Caco-2 (cell line): ENCODE measurements around the gene MAP3K8. TPM values are rescaled to one million over a fixed set of nuclear protein-coding genes. Genes with fewer than 3 reads are reported as not detected.

Experiments
- BruUV-seq: library from RNA; stranded (reverse); fragments of 400-500 nt; replicated peaks from 2 replicates; lab custom pipeline; 2021; lab: Mats Ljungman, UMichigan
- CTCF ChIA-PET: fragments of 300-600 bp; sonication (Branson Sonifier 250); formaldehyde crosslinking; loops from one replicate; lab custom pipeline; 2022; ENCODE audit warnings: antibody characterized with exemption; lab: Charles Lee
- POLR2A ChIA-PET: fragments of 300-600 bp; sonication (Branson Sonifier 250); formaldehyde crosslinking; loops from one replicate; lab custom pipeline; 2022; ENCODE audit warnings: antibody characterized with exemption; lab: Charles Lee
- DNase-seq, 2 experiments: peaks; one replicate each; pipeline versions ENCODE4 v3.0.0 to v3.0.0-alpha.2; 2020 to 2022
- H3K27me3 ChIP-seq: replicated peaks from 2 replicates; pipeline ENCODE4 v1.6.0; 2011; ENCODE audit warnings: low read length; ENCODE audit not compliant: control insufficient read depth, insufficient read depth
- H3K36me3 ChIP-seq: 2 replicates; pipeline ENCODE4 v1.5.1; 2011; ENCODE audit warnings: low read length; ENCODE audit not compliant: control insufficient read depth, insufficient read depth
- H3K4me1 ChIP-seq: fragments of 250-450 bp; sonication (Bioruptor Pico); 2 replicates; pipeline ENCODE4 v1.5.1; 2020; ENCODE audit warnings: mild to moderate bottlenecking
- H3K4me3 ChIP-seq: 2 replicates; pipeline ENCODE4 v1.5.1; 2011; ENCODE audit warnings: low read depth, mild to moderate bottlenecking, control low read depth, low read length
- H3K9me3 ChIP-seq: fragments of 250-450 bp; sonication (Bioruptor Pico); 2 replicates; pipeline ENCODE4 v1.5.1; 2020; ENCODE audit warnings: mild to moderate bottlenecking, moderate library complexity
- H3K27ac Mint-ChIP-seq: one replicate; pipeline ENCODE4 v1.8.0; 2022; ENCODE audit warnings: mixed read lengths; ENCODE audit not compliant: unreplicated experiment
- H3K27me3 Mint-ChIP-seq: one replicate; pipeline ENCODE4 v1.8.0; 2022; ENCODE audit warnings: mixed read lengths; ENCODE audit not compliant: insufficient read depth, unreplicated experiment
- H3K36me3 Mint-ChIP-seq: one replicate; pipeline ENCODE4 v1.8.0; 2022; ENCODE audit warnings: mild to moderate bottlenecking, mixed read lengths; ENCODE audit not compliant: insufficient read depth, unreplicated experiment
- H3K4me1 Mint-ChIP-seq: one replicate; pipeline ENCODE4 v1.8.0; 2022; ENCODE audit warnings: low read depth, mixed read lengths; ENCODE audit not compliant: unreplicated experiment
- H3K4me3 Mint-ChIP-seq: one replicate; pipeline ENCODE4 v1.8.0; 2022; ENCODE audit warnings: mild to moderate bottlenecking, moderate library complexity, mixed read lengths; ENCODE audit not compliant: unreplicated experiment
- H3K9me3 Mint-ChIP-seq: one replicate; pipeline ENCODE4 v1.8.0; 2022; ENCODE audit warnings: mixed read lengths; ENCODE audit not compliant: unreplicated experiment
- intact Hi-C: fragments of 100-400 bp; cut with micrococcal nuclease; formaldehyde crosslinking; loops from one replicate; pipeline ENCODE4 v1.10.0; 2022; ENCODE audit not compliant: unreplicated experiment
- total RNA-seq: library from RNA; stranded (reverse); gene quantifications from 2 replicates; pipeline ENCODE4 v1.2.3, GENCODE V29; 2022
- TF ChIP-seq, protein P1 (sequence below), 2 experiments: fragments of 200-600 bp in 1 of 2; IDR thresholded peaks; 1 replicate in 1 of 2; 2 replicates in 1 of 2; pipeline versions ENCODE4 v1.5.1 to v1.8.0; 2011 to 2022; ENCODE audit warnings: antibody characterized with exemption in 1 of 2, control low read depth in 1 of 2, inconsistent platforms in 1 of 2, low read depth in 1 of 2, low read length in 1 of 2, mild to moderate bottlenecking in 1 of 2, moderate library complexity in 1 of 2; ENCODE audit not compliant: insufficient read depth in 1 of 2, severe bottlenecking in 1 of 2, unreplicated experiment in 1 of 2

The MAP3K8 gene
- total RNA-seq, 1 experiment from 2014 or later: 17.9 TPM

DNA sequence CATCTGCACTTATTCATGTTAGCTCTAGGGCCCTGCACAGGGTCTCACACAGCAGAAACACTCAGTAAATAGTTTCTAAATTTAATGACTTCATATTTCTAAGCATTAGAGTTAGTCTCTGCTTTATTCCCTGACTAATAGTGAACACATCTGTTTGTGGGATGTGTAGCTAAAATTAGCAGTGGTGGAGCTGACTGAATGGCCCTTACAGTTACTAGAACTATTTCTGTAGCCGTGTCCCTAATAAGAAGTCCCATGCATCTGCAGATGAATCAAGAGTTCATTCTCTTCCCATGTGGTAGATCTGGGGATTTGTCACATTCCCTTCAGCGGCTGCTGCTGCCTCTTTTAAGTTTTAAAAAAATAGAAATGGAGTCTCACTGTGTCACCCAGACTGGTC lies 11.7 kb downstream of the MAP3K8 start:
- Histone ChIP-seq H3K4me3 (no peak overlapping the region), H3K36me3 (no peaks in the 10 kb centered on the region), H3K27me3 (no peaks in the 10 kb centered on the region), H3K9me3 (no peaks in the 10 kb centered on the region), H3K4me1 (no peaks in the 10 kb centered on the region)
- intact Hi-C loops: no loop called here
- H3K9me3 Mint-ChIP-seq: no peaks in the 10 kb centered on the region
- no peak overlapping the region for H3K27ac Mint-ChIP-seq
- BruUV-seq: no TSS peak
- CTCF ChIA-PET: no interaction called here
- H3K36me3 Mint-ChIP-seq: peaks cover 40% of the 10 kb centered on the region
- H3K4me3 Mint-ChIP-seq: no peak overlapping the region
- TF ChIP-seq, protein P1, sequence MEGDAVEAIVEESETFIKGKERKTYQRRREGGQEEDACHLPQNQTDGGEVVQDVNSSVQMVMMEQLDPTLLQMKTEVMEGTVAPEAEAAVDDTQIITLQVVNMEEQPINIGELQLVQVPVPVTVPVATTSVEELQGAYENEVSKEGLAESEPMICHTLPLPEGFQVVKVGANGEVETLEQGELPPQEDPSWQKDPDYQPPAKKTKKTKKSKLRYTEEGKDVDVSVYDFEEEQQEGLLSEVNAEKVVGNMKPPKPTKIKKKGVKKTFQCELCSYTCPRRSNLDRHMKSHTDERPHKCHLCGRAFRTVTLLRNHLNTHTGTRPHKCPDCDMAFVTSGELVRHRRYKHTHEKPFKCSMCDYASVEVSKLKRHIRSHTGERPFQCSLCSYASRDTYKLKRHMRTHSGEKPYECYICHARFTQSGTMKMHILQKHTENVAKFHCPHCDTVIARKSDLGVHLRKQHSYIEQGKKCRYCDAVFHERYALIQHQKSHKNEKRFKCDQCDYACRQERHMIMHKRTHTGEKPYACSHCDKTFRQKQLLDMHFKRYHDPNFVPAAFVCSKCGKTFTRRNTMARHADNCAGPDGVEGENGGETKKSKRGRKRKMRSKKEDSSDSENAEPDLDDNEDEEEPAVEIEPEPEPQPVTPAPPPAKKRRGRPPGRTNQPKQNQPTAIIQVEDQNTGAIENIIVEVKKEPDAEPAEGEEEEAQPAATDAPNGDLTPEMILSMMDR (IDR thresholded peaks at IDR 0.05; ENCODE audit: insufficient read depth in 1 of 2, low read depth in 1 of 2, low read length in 1 of 2, severe bottlenecking in 1 of 2, unreplicated experiment in 1 of 2): no peak
- POLR2A ChIA-PET: no interaction called here
- H3K27me3 Mint-ChIP-seq: no peaks in the 10 kb centered on the region
- peaks cover 6% of the 10 kb centered on the region for H3K4me1 Mint-ChIP-seq
- DNase-seq: no peak

DNA sequence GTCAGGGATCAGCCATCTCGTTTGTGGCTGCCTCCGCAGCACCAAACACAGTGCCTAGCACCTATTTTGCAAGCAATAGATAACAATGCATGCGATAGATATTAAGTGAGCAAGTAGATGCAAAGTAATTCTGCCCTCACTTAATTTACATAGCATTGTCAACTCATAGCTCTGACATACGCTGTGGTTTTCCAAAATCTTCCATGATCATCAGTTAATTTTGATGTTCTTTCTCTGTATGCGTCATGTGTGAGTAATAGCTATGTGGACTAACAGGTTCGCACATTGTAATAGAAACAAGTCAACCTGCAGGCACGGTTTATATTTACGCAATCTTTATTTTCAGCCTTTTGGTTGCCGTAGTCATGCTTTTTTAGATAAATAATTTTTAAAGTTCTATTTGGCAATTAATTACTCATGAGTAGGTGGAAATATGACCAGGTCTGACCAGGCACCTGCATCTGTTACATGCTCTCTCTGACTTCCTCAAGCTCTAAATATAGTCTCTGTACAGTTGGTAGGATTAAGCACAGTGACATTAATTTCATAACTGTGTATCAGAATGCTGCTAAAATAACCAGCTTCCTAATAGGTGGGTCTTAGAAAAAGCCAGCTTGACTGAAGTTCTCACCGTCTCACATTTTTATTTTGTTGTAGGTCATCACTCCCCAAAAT lies 13.3 kb downstream of the MAP3K8 start:
- Histone ChIP-seq H3K27me3 (no peaks in the 10 kb centered on the region), H3K4me3 (no peak overlapping the region), H3K9me3 (no peaks in the 10 kb centered on the region), H3K36me3 (no peaks in the 10 kb centered on the region), H3K4me1 (no peaks in the 10 kb centered on the region)
- Mint-ChIP-seq H3K4me1 (no peaks in the 10 kb centered on the region), H3K27me3 (no peaks in the 10 kb centered on the region), H3K27ac (no peak overlapping the region), H3K4me3 (no peak overlapping the region), H3K36me3 (peaks cover 39% of the 10 kb centered on the region), H3K9me3 (no peaks in the 10 kb centered on the region)
- CTCF ChIA-PET: no interaction called here
- intact Hi-C loops: no loop called here
- no peak for DNase-seq
- no TSS peak for BruUV-seq
- TF ChIP-seq, protein P1 (IDR thresholded peaks at IDR 0.05; ENCODE audit: insufficient read depth in 1 of 2, low read depth in 1 of 2, low read length in 1 of 2, severe bottlenecking in 1 of 2, unreplicated experiment in 1 of 2): no peak
- POLR2A ChIA-PET: no interaction called here

DNA sequence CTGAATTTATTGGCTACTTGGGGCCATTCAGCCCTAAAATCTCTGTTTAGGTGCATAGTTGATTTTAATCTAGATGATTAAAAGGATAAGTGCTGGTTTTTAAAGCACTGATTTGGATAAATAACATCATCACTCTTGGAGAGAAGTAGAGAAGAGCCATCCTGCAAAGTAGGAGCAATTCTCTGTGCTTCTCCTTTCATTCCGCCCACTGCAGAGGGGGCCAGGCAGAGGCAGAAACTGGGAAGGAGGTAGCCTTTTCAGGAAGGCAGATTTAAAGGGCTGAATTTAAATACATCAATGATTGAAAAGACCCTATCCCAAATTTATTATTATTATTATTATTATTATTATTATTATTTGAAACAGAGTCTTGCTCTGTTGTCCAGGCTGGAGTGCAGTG lies 14.1 kb downstream of the MAP3K8 start:
- TF ChIP-seq, protein P1 (IDR thresholded peaks at IDR 0.05; ENCODE audit: insufficient read depth in 1 of 2, low read depth in 1 of 2, low read length in 1 of 2, severe bottlenecking in 1 of 2, unreplicated experiment in 1 of 2): no peak
- H3K36me3 Mint-ChIP-seq: peaks cover 44% of the 10 kb centered on the region

More for the DNA sequence above, 14.1 kb downstream of the MAP3K8 start:
- no peak overlapping the region for H3K27ac Mint-ChIP-seq
- no peak for DNase-seq
- no peaks in the 10 kb centered on the region for H3K4me1 ChIP-seq
- H3K9me3 ChIP-seq: no peaks in the 10 kb centered on the region
- CTCF ChIA-PET: no interaction called here
- H3K9me3 Mint-ChIP-seq: no peaks in the 10 kb centered on the region
- no peaks in the 10 kb centered on the region for H3K27me3 ChIP-seq
- H3K27me3 Mint-ChIP-seq: no peaks in the 10 kb centered on the region
- intact Hi-C loops: no loop called here
- no peaks in the 10 kb centered on the region for H3K36me3 ChIP-seq
- no TSS peak for BruUV-seq
- no peak overlapping the region for H3K4me3 Mint-ChIP-seq
- POLR2A ChIA-PET: no interaction called here
- no peak overlapping the region for H3K4me3 ChIP-seq
- H3K4me1 Mint-ChIP-seq: no peaks in the 10 kb centered on the region
